Measurements from ENCODE around the gene RIPOR3. TPM values are rescaled to one million over a fixed set of nuclear protein-coding genes. Genes with fewer than 3 reads are reported as not detected.

RIPOR3 gene
- total and polyA plus RNA-seq, 9 of the 15 experiments (the other 6 are each of a cell fraction or from before 2014, with no cell fraction given): 3.3 to 62.7 (median 21.4) TPM

GRCh38 chr20:50655311-50655880, 35.9 kb downstream of the RIPOR3 start:
- FAIRE-seq: no peak
- CTCF ChIA-PET (ENCODE audit: low intra/inter-chr PET ratio): no interaction called here

GRCh38 chr20:50654904-50655303, 36.4 kb downstream of the RIPOR3 start:
- Histone ChIP-seq H3K9ac (ENCODE audit: insufficient read depth in 1 of 2, low read depth in 2 of 2, low read length in 2 of 2) (peak overlapping the region in 1 of 2 experiments; percentile 61; a peak in 1 of 4 replicates), H3K27ac (ENCODE audit: extremely low read depth, low read depth, low read length) (no peak overlapping the region), H4K20me1 (replicated peaks; ENCODE audit: control insufficient read depth, insufficient read depth, low read length) (no peaks in the 10 kb centered on the region; the same call in 1 of the 2 replicates), H3K9me3 (replicated peaks; ENCODE audit: control insufficient read depth, insufficient read depth, low read depth, low read length) (no peaks in the 10 kb centered on the region; the same call in 1 of the 2 replicates), H2AFZ (ENCODE audit: low read depth, low read length) (no peak overlapping the region), H3K9me1 (ENCODE audit: control insufficient read depth, insufficient read depth, low read length) (no peaks in the 10 kb centered on the region), H3K27me3 (ENCODE audit: control insufficient read depth in 2 of 2, insufficient read depth in 2 of 2, low read length in 2 of 2) (no peaks in the 10 kb centered on the region), H3K36me3 (ENCODE audit: control insufficient read depth, insufficient read depth, low read length) (peaks cover 47% of the 10 kb centered on the region), H3K4me1 (replicated peaks in 1 of 2; ENCODE audit: control insufficient read depth in 2 of 2, insufficient read depth in 2 of 2, low read length in 2 of 2) (peaks cover 0 to 3% of the 10 kb centered on the region in 2 experiments; a peak in 1 of 5 replicates), H3K4me3 (no peak overlapping the region), H3K79me2 (ENCODE audit: control insufficient read depth, insufficient read depth, low read length) (peaks cover 88% of the 10 kb centered on the region), H3K4me2 (ENCODE audit: insufficient read depth, low read length) (no peak overlapping the region)
- in situ Hi-C loops (cut with MboI) (no loop called here), intact Hi-C loops (cut with micrococcal nuclease) (no loop called here)
- FAIRE-seq (no peak), ATAC-seq (no peak), DNase-seq (ENCODE audit: extremely low read depth in 1 of 4, low spot score in 3 of 4) (no peak)
- no peak for TF ChIP-seq BRD9 (IDR thresholded peaks at IDR 0.05; ENCODE audit: low read depth, partially characterized antibody)
- TF ChIP-seq GATAD2B (IDR thresholded peaks at IDR 0.05; ENCODE audit: borderline replicate concordance): no peak
- TF ChIP-seq ARHGAP35 (IDR thresholded peaks at IDR 0.05; ENCODE audit: partially characterized antibody): no peak
- CTCF ChIA-PET (ENCODE audit: low intra/inter-chr PET ratio): no interaction called here
- POLR2A ChIA-PET: interaction anchor here (0.6 kb wide), 1 partner anchor 536 kb away, joined by 3 read pairs; no protein-coding TSS in a partner anchor
- 83% methylated on average over 6 of the region's 6 CpGs for WGBS (ENCODE audit: insufficient coverage, low coverage, missing lambda C conversion rate)
- BruUV-seq (replicated peaks): no TSS peak

More at GRCh38 chr20:50655311-50655880, 35.9 kb downstream of the RIPOR3 start:
- no peak overlapping the region for H3K27ac ChIP-seq (ENCODE audit: extremely low read depth, low read depth, low read length)
- H3K36me3 ChIP-seq (ENCODE audit: control insufficient read depth, insufficient read depth, low read length): peaks cover 51% of the 10 kb centered on the region
- BruUV-seq (replicated peaks): no TSS peak
- no peaks in the 10 kb centered on the region for H3K9me3 ChIP-seq (replicated peaks; ENCODE audit: control insufficient read depth, insufficient read depth, low read depth, low read length)
- in situ Hi-C loops (cut with MboI): no loop called here
- H3K4me2 ChIP-seq (ENCODE audit: insufficient read depth, low read length): no peak overlapping the region
- no peaks in the 10 kb centered on the region; the same call in 1 of the 2 replicates for H4K20me1 ChIP-seq (replicated peaks; ENCODE audit: control insufficient read depth, insufficient read depth, low read length)
- H3K79me2 ChIP-seq (ENCODE audit: control insufficient read depth, insufficient read depth, low read length): peaks cover 91% of the 10 kb centered on the region
- no peak overlapping the region for H2AFZ ChIP-seq (ENCODE audit: low read depth, low read length)
- TF ChIP-seq CREM (IDR thresholded peaks at IDR 0.05; ENCODE audit: low read depth) (no peak), CEBPB (tag; IDR thresholded peaks at IDR 0.05) (peak; percentile 44)
- POLR2A ChIA-PET: interaction anchor here (0.7 kb wide), 1 partner anchor 111 kb away, joined by 3 read pairs; no protein-coding TSS in a partner anchor
- H3K9ac ChIP-seq (ENCODE audit: insufficient read depth in 1 of 2, low read depth in 2 of 2, low read length in 2 of 2): peak overlapping the region in 1 of 2 experiments; percentile 61; a peak in 1 of 4 replicates
- 84% methylated on average over 16 of the region's 16 CpGs for WGBS (ENCODE audit: insufficient coverage, low coverage, missing lambda C conversion rate)
- H3K27me3 ChIP-seq (ENCODE audit: control insufficient read depth in 2 of 2, insufficient read depth in 2 of 2, low read length in 2 of 2): no peaks in the 10 kb centered on the region
- peaks cover 3 to 8% of the 10 kb centered on the region in 2 experiments; a peak in 3 of 5 replicates for H3K4me1 ChIP-seq (replicated peaks in 1 of 2; ENCODE audit: control insufficient read depth in 2 of 2, insufficient read depth in 2 of 2, low read length in 2 of 2)
- ATAC-seq: no peak
- no peak overlapping the region for H3K4me3 ChIP-seq
- no peak for DNase-seq (ENCODE audit: extremely low read depth in 1 of 4, low spot score in 3 of 4)
- intact Hi-C loops (cut with micrococcal nuclease): no loop called here
- H3K9me1 ChIP-seq (ENCODE audit: control insufficient read depth, insufficient read depth, low read length): no peaks in the 10 kb centered on the region

All from K562 (cell line).